Upper lobe of right lung (tissue), 1 donor: ENCODE measurements around the gene SLC22A3. TPM values are rescaled to one million over a fixed set of nuclear protein-coding genes. Genes with fewer than 3 reads are reported as not detected.
"Not testable (repeated sequence)": the region's sequence is repeated elsewhere in the genome, so short reads cannot be mapped to it uniquely, and the experiment has no call there.

ENCODE experiments used
- ATAC-seq: fragments of 200-7000 bp; cut with Tn5 transposase; one replicate; pipeline ENCODE4 v1.9.1; 2020; ENCODE audit warnings: mild to moderate bottlenecking, moderate library complexity
- DNase-seq: peaks from one replicate; pipeline ENCODE4 v3.0.0-alpha.2; 2020
- H3K27ac ChIP-seq: fragments of 200-600 bp; one replicate; pipeline ENCODE4 v1.8.0; 2022
- H3K27me3 ChIP-seq: fragments of 200-600 bp; one replicate; pipeline ENCODE4 v1.8.0; 2022; ENCODE audit warnings: mild to moderate bottlenecking
- H3K36me3 ChIP-seq: fragments of 200-600 bp; one replicate; pipeline ENCODE4 v1.8.0; 2022
- H3K4me1 ChIP-seq: fragments of 200-600 bp; one replicate; pipeline ENCODE4 v1.8.0; 2022
- H3K4me3 ChIP-seq: fragments of 200-600 bp; one replicate; pipeline ENCODE4 v1.8.0; 2022; ENCODE audit warnings: mild to moderate bottlenecking
- H3K9me3 ChIP-seq: fragments of 200-600 bp; one replicate; pipeline ENCODE4 v1.8.0; 2022
- intact Hi-C: fragments of 100-400 bp; cut with DNase I; formaldehyde crosslinking; loops from one replicate; pipeline ENCODE4 v1.11.0; 2022
- total RNA-seq: library from RNA; stranded (reverse); fragmentation: NEBNext Ultra II Directional; extraction: Animal tissue kit (Norgen Biotek cat#: 25700); gene quantifications from one replicate; pipeline ENCODE4 v1.2.1, GENCODE V29; 2021
- TF ChIP-seq, protein P1 (sequence below): fragments of 200-600 bp; IDR thresholded peaks from one replicate; pipeline ENCODE4 v1.8.0; 2022; ENCODE audit warnings: antibody characterized with exemption
- donor health status: DM: no; HTN: yes; CAD: no; lungs with severe emphysema.

The SLC22A3 gene
- total RNA-seq, 1 donor from 2014 or later = 30.6 TPM

DNA sequence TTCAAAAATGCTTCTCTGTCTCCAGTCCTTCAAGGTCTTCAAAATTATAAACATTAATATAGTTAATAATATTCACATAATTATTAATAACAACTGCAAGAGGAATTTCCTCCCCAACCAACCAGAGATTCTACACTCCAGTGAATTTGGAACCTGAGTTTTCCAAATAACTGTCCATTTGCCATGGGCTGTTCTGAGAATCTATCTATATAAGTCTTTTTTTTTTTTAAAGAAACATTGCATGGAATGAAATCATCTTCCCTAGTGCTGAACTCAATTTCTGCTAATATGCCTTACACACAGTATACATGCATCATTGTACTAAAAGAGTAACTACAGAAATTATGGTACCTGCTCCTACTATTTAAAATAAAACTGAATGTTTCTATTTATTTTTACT lies 113.9 kb downstream of the SLC22A3 start:
- H3K36me3 ChIP-seq = no peaks in the 10 kb centered on the region
- ATAC-seq (no peak), DNase-seq (no peak)
- no peaks in the 10 kb centered on the region for H3K27me3 ChIP-seq
- H3K27ac ChIP-seq = no peak overlapping the region
- no peaks in the 10 kb centered on the region for H3K9me3 ChIP-seq
- H3K4me1 ChIP-seq = peaks cover 2% of the 10 kb centered on the region
- intact Hi-C loops = no loop called here
- TF ChIP-seq, protein P1, sequence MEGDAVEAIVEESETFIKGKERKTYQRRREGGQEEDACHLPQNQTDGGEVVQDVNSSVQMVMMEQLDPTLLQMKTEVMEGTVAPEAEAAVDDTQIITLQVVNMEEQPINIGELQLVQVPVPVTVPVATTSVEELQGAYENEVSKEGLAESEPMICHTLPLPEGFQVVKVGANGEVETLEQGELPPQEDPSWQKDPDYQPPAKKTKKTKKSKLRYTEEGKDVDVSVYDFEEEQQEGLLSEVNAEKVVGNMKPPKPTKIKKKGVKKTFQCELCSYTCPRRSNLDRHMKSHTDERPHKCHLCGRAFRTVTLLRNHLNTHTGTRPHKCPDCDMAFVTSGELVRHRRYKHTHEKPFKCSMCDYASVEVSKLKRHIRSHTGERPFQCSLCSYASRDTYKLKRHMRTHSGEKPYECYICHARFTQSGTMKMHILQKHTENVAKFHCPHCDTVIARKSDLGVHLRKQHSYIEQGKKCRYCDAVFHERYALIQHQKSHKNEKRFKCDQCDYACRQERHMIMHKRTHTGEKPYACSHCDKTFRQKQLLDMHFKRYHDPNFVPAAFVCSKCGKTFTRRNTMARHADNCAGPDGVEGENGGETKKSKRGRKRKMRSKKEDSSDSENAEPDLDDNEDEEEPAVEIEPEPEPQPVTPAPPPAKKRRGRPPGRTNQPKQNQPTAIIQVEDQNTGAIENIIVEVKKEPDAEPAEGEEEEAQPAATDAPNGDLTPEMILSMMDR = no peak
- no peak overlapping the region for H3K4me3 ChIP-seq

DNA sequence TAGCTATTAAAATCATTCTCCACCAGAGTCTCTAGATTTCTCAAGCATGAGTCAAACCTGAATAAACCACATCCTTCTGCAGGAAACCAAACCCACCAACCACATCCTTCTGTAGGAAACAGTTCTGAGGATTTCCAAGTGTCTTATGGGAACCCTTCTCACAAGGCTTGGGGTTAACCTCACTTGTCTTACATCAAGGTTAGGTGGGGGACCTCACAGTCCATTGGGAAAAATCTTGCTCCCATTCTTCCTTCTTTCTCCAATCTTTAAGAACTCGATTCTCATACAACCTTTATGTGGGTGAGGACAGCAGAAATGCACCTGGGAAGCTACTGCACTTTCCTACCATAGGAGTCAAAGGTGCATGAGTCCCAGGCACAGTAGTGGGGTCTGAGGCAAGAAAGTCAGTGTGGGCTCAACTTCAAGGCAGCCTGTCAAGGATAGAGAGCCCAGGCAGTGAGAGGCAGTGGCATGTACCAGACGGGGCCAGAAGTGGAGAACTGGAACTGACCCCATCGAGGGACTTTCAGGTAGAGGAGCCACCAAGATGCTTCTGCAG lies 114.5 kb downstream of the SLC22A3 start:
- Histone ChIP-seq H3K4me3 (no peak overlapping the region), H3K36me3 (no peaks in the 10 kb centered on the region), H3K9me3 (no peaks in the 10 kb centered on the region), H3K27ac (no peak overlapping the region), H3K4me1 (peaks cover 2% of the 10 kb centered on the region), H3K27me3 (no peaks in the 10 kb centered on the region)
- TF ChIP-seq, protein P1 = no peak
- DNase-seq = no peak
- peak; percentile 52 for ATAC-seq
- intact Hi-C loops = no loop called here

DNA sequence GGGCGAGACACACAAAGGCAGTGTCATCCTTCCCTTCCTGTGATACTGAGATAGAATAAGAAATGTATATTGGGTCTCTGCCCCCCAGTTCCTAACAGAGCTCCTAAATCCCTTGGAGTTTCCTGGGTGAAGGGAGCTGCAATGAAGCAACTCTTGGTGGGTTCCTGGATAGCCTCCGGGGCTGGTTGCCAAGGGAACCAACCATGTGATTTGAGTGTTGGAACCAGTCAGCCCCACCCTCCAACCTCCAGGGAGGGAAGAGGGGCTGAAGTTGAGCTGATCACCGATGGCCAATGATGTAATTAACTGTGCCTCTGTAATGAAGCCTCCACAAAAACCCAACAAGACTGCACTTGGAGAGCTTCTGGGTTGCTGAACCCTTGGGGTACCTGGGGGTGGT lies 116.6 kb downstream of the SLC22A3 start:
- Histone ChIP-seq H3K27me3 (no peaks in the 10 kb centered on the region), H3K27ac (no peak overlapping the region), H3K4me3 (no peak overlapping the region), H3K4me1 (peaks cover 2% of the 10 kb centered on the region), H3K9me3 (no peaks in the 10 kb centered on the region), H3K36me3 (no peaks in the 10 kb centered on the region)
- TF ChIP-seq, protein P1 = no peak
- DNase-seq (no peak), ATAC-seq (no peak)
- intact Hi-C loops = no loop called here

DNA sequence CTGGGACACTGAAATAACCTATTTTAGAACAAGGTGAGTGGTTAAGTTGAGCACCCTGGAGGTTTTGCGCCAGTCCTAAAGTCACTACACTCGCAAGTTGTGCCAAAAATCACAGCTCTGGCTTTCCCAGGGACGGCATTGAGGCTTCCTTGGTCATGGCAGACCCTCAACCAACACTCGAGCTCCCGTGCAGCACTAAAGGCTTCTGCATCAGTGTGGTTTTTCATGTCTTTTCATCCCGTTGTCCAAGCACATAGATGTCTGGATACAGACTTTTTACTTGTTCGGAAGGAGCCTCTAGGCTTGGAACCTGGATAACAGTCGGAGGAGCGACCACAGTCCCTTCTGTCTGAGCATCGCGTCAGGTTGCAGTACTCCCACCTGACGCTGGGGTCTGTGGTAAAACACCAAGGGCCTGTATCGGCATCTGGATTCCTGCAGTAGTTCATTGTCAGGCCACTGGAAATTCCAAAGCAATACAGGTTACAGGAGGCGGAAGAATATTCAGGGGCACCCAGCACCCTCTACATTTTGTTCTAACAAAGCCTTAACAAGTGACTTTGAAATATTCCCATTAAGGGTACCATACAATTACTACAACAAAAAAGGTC lies 119.2 kb downstream of the SLC22A3 start:
- intact Hi-C loops, DNase-seq: not testable (repeated sequence)

DNA sequence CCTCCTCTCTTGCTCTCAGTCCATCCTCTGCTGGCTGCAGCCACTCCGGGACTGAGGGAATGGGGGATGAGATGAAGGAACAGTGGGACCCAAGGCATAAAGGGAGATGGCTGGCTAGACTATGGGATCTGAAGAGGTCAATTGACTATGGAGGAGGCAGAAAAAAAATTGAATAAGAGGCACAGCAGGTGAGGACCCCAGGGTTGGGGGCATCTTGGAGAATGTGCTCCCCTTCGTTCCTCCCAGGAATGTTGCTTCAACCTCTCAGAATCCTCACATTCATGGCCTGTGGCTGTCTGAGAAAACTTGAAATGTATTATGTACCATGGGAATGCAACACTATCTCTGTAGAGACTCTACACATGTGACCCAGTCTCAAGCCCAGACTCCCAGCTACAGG lies 121.0 kb downstream of the SLC22A3 start:
- intact Hi-C loops = no loop called here
- Histone ChIP-seq H3K36me3 (no peaks in the 10 kb centered on the region), H3K4me1 (no peaks in the 10 kb centered on the region), H3K27ac (no peak overlapping the region), H3K9me3 (no peaks in the 10 kb centered on the region), H3K4me3 (no peak overlapping the region), H3K27me3 (no peaks in the 10 kb centered on the region)
- TF ChIP-seq, protein P1 = no peak
- ATAC-seq (no peak), DNase-seq (no peak)

More for the DNA sequence above, 119.2 kb downstream of the SLC22A3 start:
- not testable (repeated sequence) for H3K27ac ChIP-seq, H3K9me3 ChIP-seq, H3K4me3 ChIP-seq, H3K4me1 ChIP-seq, H3K27me3 ChIP-seq, H3K36me3 ChIP-seq, ATAC-seq

DNA sequence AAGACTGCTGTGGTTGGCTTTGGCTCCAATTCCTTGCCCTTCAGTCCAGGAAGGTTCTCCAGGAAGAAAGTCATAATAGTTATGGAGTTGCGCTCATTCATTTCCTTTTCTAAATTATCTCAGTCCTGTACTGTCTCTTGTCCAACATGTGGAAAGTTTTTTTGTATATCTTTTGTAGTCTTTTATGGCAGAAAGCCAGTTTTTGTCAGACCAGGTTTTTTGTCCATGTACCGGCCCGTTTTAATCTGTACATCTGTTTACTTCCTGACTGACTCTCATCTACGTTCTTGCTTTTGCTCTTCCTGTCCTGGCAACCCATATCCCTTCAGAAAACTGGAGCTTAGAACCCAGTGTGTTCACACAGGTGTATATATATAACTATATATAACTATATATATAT lies 127.9 kb downstream of the SLC22A3 start:
- intact Hi-C loops, H3K27me3 ChIP-seq, H3K27ac ChIP-seq, H3K36me3 ChIP-seq, DNase-seq, H3K4me3 ChIP-seq, H3K4me1 ChIP-seq, H3K9me3 ChIP-seq, ATAC-seq: not testable (repeated sequence)

DNA sequence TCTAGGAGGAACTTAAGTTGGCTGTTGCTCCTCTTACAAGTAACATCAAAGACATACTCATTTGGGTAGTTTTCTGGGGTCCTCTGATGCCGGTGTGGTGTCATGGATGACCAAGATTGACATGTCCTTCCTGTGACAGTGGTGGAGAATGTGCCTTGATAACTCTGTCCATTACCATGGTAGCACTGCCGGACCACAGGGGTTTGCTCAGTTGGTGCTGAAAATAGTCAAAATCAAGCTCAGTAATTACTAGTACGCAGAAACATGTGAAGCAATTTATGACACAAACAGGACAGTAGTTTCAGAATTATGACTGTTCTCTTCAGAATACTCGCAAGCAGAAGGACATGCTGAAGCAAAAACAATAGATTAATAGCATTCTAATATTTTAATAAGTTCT lies 128.9 kb downstream of the SLC22A3 start:
- H3K4me1 ChIP-seq, H3K9me3 ChIP-seq, H3K27ac ChIP-seq, DNase-seq, H3K4me3 ChIP-seq, H3K27me3 ChIP-seq, ATAC-seq, intact Hi-C loops, H3K36me3 ChIP-seq: not testable (repeated sequence)
